WI38 (cell line): ENCODE measurements around the gene NAT16.

Source experiments
- H3K4me3 ChIP-seq: 2 replicates; pipeline ENCODE4 v1.5.1; 2011; ENCODE audit warnings: low read depth, mild to moderate bottlenecking, control low read depth, low read length
- CTCF ChIP-seq: IDR thresholded peaks from 2 replicates; pipeline ENCODE4 v1.5.1; 2012; ENCODE audit warnings: low read depth, mild to moderate bottlenecking, control low read depth, low read length

The NAT16 gene

GRCh38 chr7:101180130-101180755 lies at the start of gene NAT16:
TSS of gene NAT16 (minus strand) at chr7:101180293. CDS start at chr7:101174807, 5,486 bp downstream.
- no peak within 1 kb of the TSS for H3K4me3 ChIP-seq
- TF ChIP-seq CTCF: no peak

- no peak overlapping the region for H3K4me3 ChIP-seq
- TF ChIP-seq CTCF: no peak
Measured at GRCh38 chr7:101226721-101227120, 46.6 kb upstream of the NAT16 start.

- TF ChIP-seq CTCF: no peak
- H3K4me3 ChIP-seq: no peak overlapping the region
Measured at GRCh38 chr7:101225650-101226049, 45.6 kb upstream of the NAT16 start.

- no peak overlapping the region for H3K4me3 ChIP-seq
- TF ChIP-seq CTCF: no peak
Measured at GRCh38 chr7:101223528-101223927, 43.4 kb upstream of the NAT16 start.

GRCh38 chr7:101222275-101222830 lies 42.3 kb upstream of the NAT16 start:
- H3K4me3 ChIP-seq: no peak overlapping the region
- TF ChIP-seq CTCF: no peak

- no peak for TF ChIP-seq CTCF
- no peak overlapping the region for H3K4me3 ChIP-seq
Measured at GRCh38 chr7:101220295-101220694, 40.2 kb upstream of the NAT16 start.

- no peak for TF ChIP-seq CTCF
- peak overlapping the region; percentile 78 for H3K4me3 ChIP-seq
Measured at GRCh38 chr7:101218236-101219125, 38.4 kb upstream of the NAT16 start.
